Tibial artery (tissue), 4 donors: ENCODE measurements around the gene HAUS7.

ENCODE experiments used
- DNase-seq, 2 donors: peaks; one replicate each; pipeline ENCODE4 v3.0.0-alpha.2; 2019
- H3K27ac ChIP-seq, 2 donors: fragments of 200-600 bp; sonication (generic) in 1 of 2; 1 replicate in 1 of 2; 2 replicates in 1 of 2; pipeline ENCODE4 v1.5.1; 2018 to 2019; ENCODE audit warnings: mild to moderate bottlenecking in 1 of 2
- H3K27me3 ChIP-seq, 2 donors: fragments of 200-600 bp; sonication (generic) in 1 of 2; one replicate each; pipeline versions ENCODE4 v1.5.1 to v1.6.0; 2016 to 2019
- H3K36me3 ChIP-seq, 3 donors: fragments of 200-600 bp; sonication (generic) in 2 of 3; one replicate each; pipeline ENCODE4 v1.5.1; 2016 to 2019; ENCODE audit warnings: mild to moderate bottlenecking in 2 of 3
- H3K4me1 ChIP-seq, 4 donors: fragments of 200-600 bp; sonication (generic) in 2 of 4; 1 replicate in 3 of 4; 2 replicates in 1 of 4; pipeline ENCODE4 v1.5.1; 2016 to 2019
- H3K4me3 ChIP-seq, 2 donors: fragments of 200-600 bp; sonication (generic) in 1 of 2; 1 replicate in 1 of 2; 2 replicates in 1 of 2; pipeline ENCODE4 v1.5.1; 2018 to 2019; ENCODE audit warnings: mild to moderate bottlenecking in 2 of 2
- H3K9me3 ChIP-seq, 3 donors: fragments of 200-600 bp; sonication (generic) in 1 of 3; one replicate each; pipeline ENCODE4 v1.5.1; 2016 to 2019
- intact Hi-C: fragments of 100-400 bp; cut with DNase I; formaldehyde crosslinking; loops from one replicate; pipeline ENCODE4 v1.15.0; 2023; ENCODE audit warnings: low total_unique reads
- TF ChIP-seq, protein P1 (sequence below), 2 experiments: fragments of 200-600 bp in 1 of 2; fragments of 450-650 bp in 1 of 2; IDR thresholded peaks; one replicate each; pipeline ENCODE4 v1.5.1; 2017 to 2019; ENCODE audit warnings: antibody characterized with exemption in 2 of 2, mild to moderate bottlenecking in 1 of 2, moderate library complexity in 1 of 2

HAUS7 gene

DNA sequence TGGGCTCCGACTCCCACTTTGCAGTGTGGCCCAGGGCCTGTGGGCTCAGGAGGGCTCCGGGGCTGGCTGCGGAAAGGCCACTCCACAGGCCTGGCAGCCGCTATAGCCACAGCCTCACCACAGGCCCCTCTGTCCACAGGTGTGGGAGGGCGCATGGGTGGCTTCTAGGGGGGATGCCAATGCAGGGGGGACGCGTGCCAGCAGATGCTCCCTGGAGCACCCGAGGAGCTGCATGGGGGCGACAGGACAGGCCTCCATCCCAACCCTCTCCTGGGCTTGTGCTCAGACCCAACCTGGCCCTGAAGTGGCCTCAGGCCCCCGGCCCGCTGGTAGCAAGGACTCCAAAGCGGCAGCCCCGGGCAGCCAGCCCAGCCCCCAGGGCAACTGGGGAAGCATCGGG lies 32.4 kb upstream of the HAUS7 start:
- peaks cover 0 to 59% (median 51%) of the 10 kb centered on the region in 4 donors for H3K4me1 ChIP-seq
- no peak for DNase-seq
- H3K27me3 ChIP-seq, result no peaks in the 10 kb centered on the region
- H3K36me3 ChIP-seq, result peaks cover 0 to 11% (median 11%) of the 10 kb centered on the region in 3 donors
- intact Hi-C loops, result no loop called here
- no peak overlapping the region for H3K4me3 ChIP-seq
- H3K9me3 ChIP-seq, result no peaks in the 10 kb centered on the region
- TF ChIP-seq, protein P1, sequence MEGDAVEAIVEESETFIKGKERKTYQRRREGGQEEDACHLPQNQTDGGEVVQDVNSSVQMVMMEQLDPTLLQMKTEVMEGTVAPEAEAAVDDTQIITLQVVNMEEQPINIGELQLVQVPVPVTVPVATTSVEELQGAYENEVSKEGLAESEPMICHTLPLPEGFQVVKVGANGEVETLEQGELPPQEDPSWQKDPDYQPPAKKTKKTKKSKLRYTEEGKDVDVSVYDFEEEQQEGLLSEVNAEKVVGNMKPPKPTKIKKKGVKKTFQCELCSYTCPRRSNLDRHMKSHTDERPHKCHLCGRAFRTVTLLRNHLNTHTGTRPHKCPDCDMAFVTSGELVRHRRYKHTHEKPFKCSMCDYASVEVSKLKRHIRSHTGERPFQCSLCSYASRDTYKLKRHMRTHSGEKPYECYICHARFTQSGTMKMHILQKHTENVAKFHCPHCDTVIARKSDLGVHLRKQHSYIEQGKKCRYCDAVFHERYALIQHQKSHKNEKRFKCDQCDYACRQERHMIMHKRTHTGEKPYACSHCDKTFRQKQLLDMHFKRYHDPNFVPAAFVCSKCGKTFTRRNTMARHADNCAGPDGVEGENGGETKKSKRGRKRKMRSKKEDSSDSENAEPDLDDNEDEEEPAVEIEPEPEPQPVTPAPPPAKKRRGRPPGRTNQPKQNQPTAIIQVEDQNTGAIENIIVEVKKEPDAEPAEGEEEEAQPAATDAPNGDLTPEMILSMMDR (IDR thresholded peaks at IDR 0.05), result no peak
- H3K27ac ChIP-seq, result peak overlapping the region; percentile 88 to 91

DNA sequence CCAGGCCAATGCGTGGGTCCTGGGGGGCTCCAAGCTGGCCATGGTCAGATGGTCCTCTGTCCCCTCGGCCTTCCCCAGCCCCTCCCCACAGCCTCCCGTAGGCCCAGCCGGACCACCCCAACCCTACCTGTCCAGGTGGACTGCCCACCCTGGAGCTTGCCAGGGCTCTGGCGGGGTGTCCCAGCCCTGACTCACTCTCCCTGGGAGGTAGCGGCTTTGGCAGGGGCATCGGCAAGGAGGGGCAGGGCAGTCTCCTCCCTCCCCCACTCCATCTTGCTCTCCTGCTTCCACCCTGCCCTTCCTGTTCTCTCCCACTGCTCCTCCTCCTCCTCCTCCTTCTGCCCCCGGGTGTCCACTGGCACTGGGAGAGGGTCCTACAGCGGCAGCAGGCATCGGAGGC lies 31.8 kb upstream of the HAUS7 start:
- DNase-seq, result peak in 1 of 2 donors; percentile 80
- Histone ChIP-seq H3K36me3 (peaks cover 0 to 11% (median 11%) of the 10 kb centered on the region in 3 donors), H3K27ac (peak overlapping the region; percentile 88 to 91), H3K9me3 (no peaks in the 10 kb centered on the region), H3K4me3 (peak overlapping the region; percentile 16 to 18), H3K27me3 (no peaks in the 10 kb centered on the region), H3K4me1 (peaks cover 0 to 62% (median 51%) of the 10 kb centered on the region in 4 donors)
- TF ChIP-seq, protein P1 (IDR thresholded peaks at IDR 0.05), result no peak
- intact Hi-C loops, result no loop called here

DNA sequence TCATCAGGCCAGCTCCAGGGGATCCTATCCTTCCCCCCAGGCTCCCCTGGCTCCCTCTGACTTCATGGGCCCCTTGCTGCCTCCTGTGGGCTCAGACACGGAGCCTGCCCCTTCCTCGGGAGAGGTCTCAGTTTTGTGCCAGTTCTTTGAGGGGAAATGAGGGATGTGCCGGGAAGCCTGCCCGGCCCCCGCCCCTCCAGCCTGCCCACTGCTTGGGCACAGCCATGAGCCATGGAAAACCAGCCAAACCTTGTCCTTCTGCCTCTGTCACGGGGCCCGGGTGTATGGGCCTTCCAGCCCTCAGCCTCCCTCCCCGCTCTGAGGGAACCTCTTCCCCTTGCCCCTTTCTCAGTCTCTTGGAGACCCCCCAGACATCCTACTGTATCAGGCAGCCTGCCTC lies 31.2 kb upstream of the HAUS7 start:
- TF ChIP-seq, protein P1 (IDR thresholded peaks at IDR 0.05), result no peak
- intact Hi-C loops, result no loop called here
- peaks cover 0 to 11% (median 11%) of the 10 kb centered on the region in 3 donors for H3K36me3 ChIP-seq
- peak overlapping the region; percentile 16 to 18 for H3K4me3 ChIP-seq
- no peaks in the 10 kb centered on the region for H3K27me3 ChIP-seq
- peaks cover 0 to 62% (median 51%) of the 10 kb centered on the region in 4 donors for H3K4me1 ChIP-seq
- H3K9me3 ChIP-seq, result no peaks in the 10 kb centered on the region
- DNase-seq, result peak in 1 of 2 donors; percentile 85
- H3K27ac ChIP-seq, result peak overlapping the region; percentile 88 to 91

DNA sequence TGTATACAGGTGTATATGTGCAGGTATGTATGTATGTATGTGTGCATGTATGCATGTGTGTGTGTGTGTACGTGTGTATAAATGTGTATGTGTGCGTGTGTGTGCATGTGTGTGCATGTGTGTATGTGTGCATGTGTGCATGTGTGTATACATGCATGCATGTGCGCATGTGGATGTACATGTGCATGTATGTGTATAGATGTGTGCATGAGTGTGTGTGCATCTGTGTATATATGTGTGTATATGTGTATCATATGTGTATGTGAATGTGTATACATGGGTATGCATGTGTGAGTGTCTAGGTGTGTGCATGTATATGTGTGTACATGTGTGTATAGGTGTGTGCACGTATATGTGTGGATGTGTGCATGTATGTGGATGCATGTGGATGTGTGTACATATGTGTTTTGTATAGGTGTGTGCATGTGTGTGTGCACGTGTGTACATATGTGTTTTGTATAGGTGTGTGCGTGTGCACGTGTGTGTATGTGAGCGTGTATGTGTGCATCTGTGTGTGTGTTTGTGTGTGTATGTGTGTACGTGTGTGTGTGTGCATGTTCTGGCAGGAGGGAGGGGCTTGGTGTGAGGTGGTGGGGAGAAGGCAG lies 30.4 kb upstream of the HAUS7 start:
- Histone ChIP-seq H3K27me3 (no peaks in the 10 kb centered on the region), H3K4me3 (peak overlapping the region in 1 of 2 donors; percentile 43), H3K36me3 (peaks cover 0 to 8% (median 4%) of the 10 kb centered on the region in 3 donors), H3K9me3 (no peaks in the 10 kb centered on the region), H3K4me1 (peaks cover 0 to 62% (median 51%) of the 10 kb centered on the region in 4 donors), H3K27ac (peak overlapping the region; percentile 88 to 91)
- intact Hi-C loops, result no loop called here
- DNase-seq, result no peak
- TF ChIP-seq, protein P1 (IDR thresholded peaks at IDR 0.05), result no peak

DNA sequence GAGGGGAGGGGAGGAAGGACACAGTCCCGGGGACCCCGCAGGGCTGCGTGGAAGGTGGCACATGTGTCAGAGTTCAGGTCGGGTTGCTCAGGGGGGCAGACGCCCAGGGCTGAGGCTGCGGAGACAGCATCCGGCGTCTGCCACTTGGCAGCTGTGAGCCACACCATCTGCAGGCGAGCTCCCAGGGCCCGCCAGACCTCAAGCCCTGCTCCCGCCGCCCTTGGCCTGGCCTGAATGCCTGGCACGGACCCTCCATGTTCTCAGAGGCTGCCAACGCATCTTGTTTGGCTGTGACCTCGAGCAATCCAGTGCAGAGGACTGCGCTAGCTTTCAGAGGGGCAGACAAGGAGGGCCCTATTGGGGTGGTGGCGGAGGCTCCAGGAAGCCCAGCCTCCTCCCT lies 29.5 kb upstream of the HAUS7 start:
- Histone ChIP-seq H3K36me3 (peaks cover 0 to 3% (median 0%) of the 10 kb centered on the region in 3 donors), H3K27ac (peak overlapping the region; percentile 54 to 85), H3K4me3 (peak overlapping the region; percentile 41 to 43), H3K9me3 (no peaks in the 10 kb centered on the region), H3K27me3 (no peaks in the 10 kb centered on the region), H3K4me1 (peaks cover 0 to 62% (median 51%) of the 10 kb centered on the region in 4 donors)
- peak; percentile 52 to 84 for DNase-seq
- TF ChIP-seq, protein P1 (IDR thresholded peaks at IDR 0.05), result no peak
- intact Hi-C loops, result no loop called here
